Liver (tissue), 9 donors: ENCODE data around the gene ATP10B. TPM values are rescaled to one million over a fixed set of nuclear protein-coding genes. Genes with fewer than 3 reads are reported as not detected.

Source experiments
- DNase-seq: peaks from one replicate; pipeline ENCODE4 v3.0.0-alpha.2; 2017; ENCODE audit warnings: low spot score
- H3K27ac ChIP-seq, 2 donors: one replicate each; pipeline ENCODE4 v1.7.0; 2013; ENCODE audit warnings: inconsistent platforms in 2 of 2, low read length in 2 of 2, control low read depth in 1 of 2, low read depth in 1 of 2, mild to moderate bottlenecking in 1 of 2
- H3K27me3 ChIP-seq, 4 donors: one replicate each; pipeline versions ENCODE4 v1.6.1 to v1.7.0; 2013; ENCODE audit warnings: low read length in 3 of 4, inconsistent platforms in 1 of 4, mild to moderate bottlenecking in 1 of 4, moderate library complexity in 1 of 4; ENCODE audit not compliant: control insufficient read depth in 4 of 4, insufficient read depth in 4 of 4
- H3K36me3 ChIP-seq, 4 donors: one replicate each; pipeline versions ENCODE4 v1.6.1 to v1.7.0; 2013; ENCODE audit warnings: low read length in 3 of 4, mild to moderate bottlenecking in 3 of 4, low read depth in 1 of 4, moderate library complexity in 1 of 4; ENCODE audit not compliant: control insufficient read depth in 4 of 4, insufficient read depth in 3 of 4
- H3K4me1 ChIP-seq, 4 donors: one replicate each; pipeline versions ENCODE4 v1.6.1 to v1.7.0; 2013; ENCODE audit warnings: low read length in 3 of 4, mild to moderate bottlenecking in 3 of 4, moderate library complexity in 1 of 4; ENCODE audit not compliant: control insufficient read depth in 4 of 4, insufficient read depth in 4 of 4
- H3K4me3 ChIP-seq, 3 donors: one replicate each; pipeline versions ENCODE4 v1.6.1 to v1.7.0; 2013; ENCODE audit warnings: low read length in 3 of 3, control low read depth in 1 of 3, low read depth in 1 of 3, mild to moderate bottlenecking in 1 of 3
- H3K9ac ChIP-seq, 2 donors: one replicate each; pipeline ENCODE4 v1.7.0; 2013; ENCODE audit warnings: low read length in 2 of 2, mild to moderate bottlenecking in 2 of 2, moderate library complexity in 2 of 2, control low read depth in 1 of 2, low read depth in 1 of 2
- H3K9me3 ChIP-seq, 4 donors: one replicate each; pipeline versions ENCODE4 v1.6.1 to v1.7.0; 2013; ENCODE audit warnings: low read length in 3 of 4; ENCODE audit not compliant: control insufficient read depth in 4 of 4
- EGR1 ChIP-seq, 2 donors: IDR thresholded peaks; 2 replicates each; pipeline ENCODE4 v1.6.1; 2016 to 2018; ENCODE audit warnings: antibody characterized with exemption in 2 of 2, low read depth in 2 of 2
- FOXA2 ChIP-seq: IDR thresholded peaks from 2 replicates; pipeline ENCODE4 v1.6.1; 2016; ENCODE audit warnings: antibody characterized with exemption
- GABPA ChIP-seq, 2 donors: IDR thresholded peaks in 1 of 2; conservative IDR thresholded peaks in 1 of 2; 2 replicates each; pipeline ENCODE4 v1.6.1; 2016; ENCODE audit warnings: antibody characterized with exemption in 2 of 2, mild to moderate bottlenecking in 1 of 2, moderate library complexity in 1 of 2
- HNF4A ChIP-seq, 2 donors: conservative IDR thresholded peaks; 2 replicates each; pipeline ENCODE4 v1.6.1; 2016; ENCODE audit warnings: antibody characterized with exemption in 2 of 2, mild to moderate bottlenecking in 2 of 2
- HNF4G ChIP-seq: IDR thresholded peaks from 2 replicates; pipeline ENCODE4 v1.6.1; 2016; ENCODE audit warnings: antibody characterized with exemption
- NR2F2 ChIP-seq: IDR thresholded peaks from 2 replicates; pipeline ENCODE4 v1.6.1; 2016; ENCODE audit warnings: antibody characterized with exemption
- RAD21 ChIP-seq, 2 donors: IDR thresholded peaks; 2 replicates each; pipeline ENCODE4 v1.6.1; 2016; ENCODE audit warnings: antibody characterized with exemption in 2 of 2, mild to moderate bottlenecking in 2 of 2
- REST ChIP-seq: IDR thresholded peaks from 2 replicates; pipeline ENCODE4 v1.6.1; 2016; ENCODE audit warnings: antibody characterized with exemption, mild to moderate bottlenecking
- RXRA ChIP-seq, 2 donors: IDR thresholded peaks; 2 replicates each; pipeline ENCODE4 v1.6.1; 2017 to 2018; ENCODE audit warnings: antibody characterized with exemption in 2 of 2, mild to moderate bottlenecking in 1 of 2
- SP1 ChIP-seq: IDR thresholded peaks from 2 replicates; pipeline ENCODE4 v1.6.1; 2018; ENCODE audit warnings: antibody characterized with exemption, mild to moderate bottlenecking
- YY1 ChIP-seq: IDR thresholded peaks from 2 replicates; pipeline ENCODE4 v1.6.1; 2016; ENCODE audit warnings: antibody characterized with exemption, mild to moderate bottlenecking
- WGBS: extraction: QIAGEN DNeasy Blood & Tissue Kit; methylation state at CpG from one replicate; pipeline ENCODE4 v1.1.7; 2013; 5-methylcytosine and 5-hydroxymethylcytosine counted together
- polyA plus RNA-seq, 2 donors: library from polyadenylated mRNA; stranded (reverse) in 1 of 2; unstranded in 1 of 2; fragments of 200-250 nt in 1 of 2; fragments of >200 nt in 1 of 2; fragmentation: Nextera tagmentation in 1 of 2; extraction: Ambion mirVana in 1 of 2; gene quantifications; one replicate each; pipeline versions ENCODE4 v1.2.1 to v1.2.3, GENCODE V29; 2013 to 2015
- total RNA-seq, 2 donors: library from RNA; depleted of rRNA; stranded (reverse); fragments of >200 nt; gene quantifications; one replicate each; pipeline ENCODE4 v1.2.3, GENCODE V29; 2014
- donor health status: healthy.
- donor health status: healthy.
- donor health status: healthy.
- donor health status: healthy.
- donor health status: healthy.

The ATP10B gene
- total and polyA plus RNA-seq, 4 donors, result 0.05 to 0.67 (median 0.05) TPM; not detected in 1

GRCh38 chr5:160646033-160646432 is 206.0 kb downstream of the ATP10B start (continued):
- TF ChIP-seq REST, result no peak
- no peak for TF ChIP-seq FOXA2

GRCh38 chr5:160643616-160644240 is 208.3 kb downstream of the ATP10B start:
- 77% methylated on average over 4 of the region's 4 CpGs for WGBS
- Histone ChIP-seq H3K9ac (no peak overlapping the region), H3K9me3 (no peaks in the 10 kb centered on the region), H3K27me3 (no peaks in the 10 kb centered on the region), H3K4me1 (no peaks in the 10 kb centered on the region), H3K4me3 (no peak overlapping the region), H3K36me3 (no peaks in the 10 kb centered on the region), H3K27ac (no peak overlapping the region)
- TF ChIP-seq NR2F2 (no peak), HNF4G (no peak), YY1 (no peak), EGR1 (IDR thresholded peaks at IDR 0.05; ENCODE audit: low read depth in 2 of 2) (no peak), HNF4A (conservative IDR thresholded peaks at IDR 0.05) (no peak), GABPA (IDR thresholded peaks at IDR 0.05 in 1 of 2, conservative IDR thresholded peaks at IDR 0.05 in 1 of 2) (no peak), RXRA (IDR thresholded peaks at IDR 0.05) (no peak), REST (no peak), SP1 (no peak)
- DNase-seq, result no peak

- Histone ChIP-seq H3K4me3 (no peak overlapping the region), H3K9ac (no peak overlapping the region), H3K9me3 (no peaks in the 10 kb centered on the region), H3K36me3 (no peaks in the 10 kb centered on the region), H3K4me1 (no peaks in the 10 kb centered on the region), H3K27me3 (no peaks in the 10 kb centered on the region), H3K27ac (no peak overlapping the region)
- TF ChIP-seq RAD21 (IDR thresholded peaks at IDR 0.05), result no peak
- no peak for DNase-seq
Observed at GRCh38 chr5:160641405-160641804, 210.6 kb downstream of the ATP10B start.
